Sigmoid colon (tissue), 4 donors: ENCODE data around the gene HMG20A.

Source experiments
- EP300 ChIP-seq, 4 donors: sonication (generic); formaldehyde crosslinking; IDR thresholded peaks; one replicate each; pipeline ENCODE4 v1.6.1; 2017; ENCODE audit warnings: antibody characterized with exemption in 4 of 4
- POLR2A ChIP-seq, 2 donors: fragments of 450-650 bp; IDR thresholded peaks; one replicate each; pipeline ENCODE4 v1.6.1; 2016; ENCODE audit warnings: antibody characterized with exemption in 2 of 2, mild to moderate bottlenecking in 2 of 2, moderate library complexity in 2 of 2
- POLR2AphosphoS5 ChIP-seq, 4 donors: sonication (generic); formaldehyde crosslinking; IDR thresholded peaks; one replicate each; pipeline ENCODE4 v1.6.1; 2017; ENCODE audit warnings: antibody characterized with exemption in 4 of 4
- TF ChIP-seq, protein P1 (sequence below), 4 experiments: fragments of 450-650 bp in 3 of 4; fragments of 200-600 bp in 1 of 4; IDR thresholded peaks; one replicate each; pipeline ENCODE4 v1.5.1; 2016 to 2019; ENCODE audit warnings: antibody characterized with exemption in 4 of 4, mild to moderate bottlenecking in 3 of 4, moderate library complexity in 2 of 4

DNA sequence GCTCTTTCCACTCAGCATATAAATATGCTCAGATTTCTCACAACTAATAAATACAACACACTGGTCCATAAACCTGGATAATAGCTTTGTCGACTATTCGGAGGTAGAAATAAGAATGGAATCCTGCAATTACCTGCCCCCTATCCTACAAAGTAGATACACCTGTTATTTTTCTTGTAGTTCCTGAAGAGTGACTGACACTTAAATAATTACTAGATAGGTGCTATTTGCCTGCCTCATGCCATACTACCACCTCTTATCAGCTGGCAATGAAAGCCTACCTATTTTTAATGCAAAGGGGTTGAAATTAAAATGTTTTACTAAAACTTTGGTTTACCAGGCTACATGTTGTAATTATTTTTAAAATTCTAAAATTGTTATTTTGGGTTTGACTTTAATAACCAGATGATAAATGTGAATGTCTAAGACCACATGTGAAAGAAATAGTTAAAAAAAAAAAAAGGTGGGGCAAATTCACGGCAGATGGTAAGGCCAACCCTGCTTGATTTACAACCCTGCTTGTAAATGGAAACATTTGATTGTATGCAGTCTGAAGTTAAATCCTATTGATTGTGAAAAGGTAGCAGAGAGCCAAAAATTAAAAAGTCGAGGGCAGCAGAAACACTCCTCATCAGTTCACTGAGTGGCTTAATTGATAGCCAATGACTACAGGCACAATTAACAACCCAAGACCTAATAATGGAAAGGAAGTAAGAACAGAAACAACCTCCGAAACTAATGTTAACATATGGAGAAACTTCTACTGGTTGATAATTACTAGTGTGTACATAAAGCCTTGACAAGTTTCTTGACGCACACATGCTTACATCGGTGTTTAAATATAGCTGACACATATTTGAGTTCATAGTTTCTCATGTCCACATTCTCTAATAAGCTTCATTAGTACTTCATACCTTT, 9.7 kb upstream of the HMG20A start:
- TF ChIP-seq POLR2AphosphoS5 (IDR thresholded peaks at IDR 0.05) (no peak), POLR2A (IDR thresholded peaks at IDR 0.05) (no peak), EP300 (IDR thresholded peaks at IDR 0.05) (no peak)
- TF ChIP-seq, protein P1, sequence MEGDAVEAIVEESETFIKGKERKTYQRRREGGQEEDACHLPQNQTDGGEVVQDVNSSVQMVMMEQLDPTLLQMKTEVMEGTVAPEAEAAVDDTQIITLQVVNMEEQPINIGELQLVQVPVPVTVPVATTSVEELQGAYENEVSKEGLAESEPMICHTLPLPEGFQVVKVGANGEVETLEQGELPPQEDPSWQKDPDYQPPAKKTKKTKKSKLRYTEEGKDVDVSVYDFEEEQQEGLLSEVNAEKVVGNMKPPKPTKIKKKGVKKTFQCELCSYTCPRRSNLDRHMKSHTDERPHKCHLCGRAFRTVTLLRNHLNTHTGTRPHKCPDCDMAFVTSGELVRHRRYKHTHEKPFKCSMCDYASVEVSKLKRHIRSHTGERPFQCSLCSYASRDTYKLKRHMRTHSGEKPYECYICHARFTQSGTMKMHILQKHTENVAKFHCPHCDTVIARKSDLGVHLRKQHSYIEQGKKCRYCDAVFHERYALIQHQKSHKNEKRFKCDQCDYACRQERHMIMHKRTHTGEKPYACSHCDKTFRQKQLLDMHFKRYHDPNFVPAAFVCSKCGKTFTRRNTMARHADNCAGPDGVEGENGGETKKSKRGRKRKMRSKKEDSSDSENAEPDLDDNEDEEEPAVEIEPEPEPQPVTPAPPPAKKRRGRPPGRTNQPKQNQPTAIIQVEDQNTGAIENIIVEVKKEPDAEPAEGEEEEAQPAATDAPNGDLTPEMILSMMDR (IDR thresholded peaks at IDR 0.05): no peak
